GM12864 (cell line): ENCODE measurements around the gene ALPI.

Experiments used
- DNase-seq: peaks from one replicate; pipeline ENCODE4 v3.0.0-alpha.2; 2011; ENCODE audit warnings: low read depth
- H3K4me3 ChIP-seq: 2 replicates; pipeline ENCODE4 v1.5.1; 2011; ENCODE audit warnings: mild to moderate bottlenecking, low read depth, low read length, control low read depth
- TF ChIP-seq, protein P1 (sequence below): IDR thresholded peaks from 2 replicates; pipeline ENCODE4 v1.5.1; 2011; ENCODE audit warnings: low read depth, mild to moderate bottlenecking, moderate library complexity, low read length, control low read depth, inconsistent platforms; ENCODE audit errors: missing control alignments

The ALPI gene

DNA sequence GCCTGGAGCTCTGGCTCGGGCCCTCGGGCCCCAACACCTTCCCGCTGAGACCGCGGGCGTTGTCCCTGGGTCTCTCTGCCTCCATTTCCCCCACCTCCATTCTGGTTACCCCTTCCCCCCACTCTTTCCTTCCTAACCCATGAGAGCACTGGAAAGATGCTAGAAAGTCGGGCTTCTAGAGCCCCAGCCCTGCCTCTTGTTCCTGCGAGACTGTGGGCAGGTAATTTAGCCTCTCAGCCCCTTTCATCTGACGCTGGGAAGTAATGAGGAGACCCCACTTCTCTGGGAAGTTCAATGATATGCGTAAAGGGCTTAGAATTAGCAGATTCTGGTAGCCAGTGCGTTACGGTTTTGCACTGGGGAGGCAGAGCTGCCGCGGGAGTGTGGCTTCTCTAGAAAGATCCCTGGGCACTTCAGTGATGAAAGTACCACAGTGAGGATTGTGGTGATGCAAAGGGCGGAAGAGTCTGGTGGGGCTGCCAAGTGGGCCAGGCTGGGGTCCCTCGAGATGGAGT, 47.9 kb downstream of the ALPI start:
- DNase-seq: no peak
- no peak overlapping the region for H3K4me3 ChIP-seq
- TF ChIP-seq, protein P1, sequence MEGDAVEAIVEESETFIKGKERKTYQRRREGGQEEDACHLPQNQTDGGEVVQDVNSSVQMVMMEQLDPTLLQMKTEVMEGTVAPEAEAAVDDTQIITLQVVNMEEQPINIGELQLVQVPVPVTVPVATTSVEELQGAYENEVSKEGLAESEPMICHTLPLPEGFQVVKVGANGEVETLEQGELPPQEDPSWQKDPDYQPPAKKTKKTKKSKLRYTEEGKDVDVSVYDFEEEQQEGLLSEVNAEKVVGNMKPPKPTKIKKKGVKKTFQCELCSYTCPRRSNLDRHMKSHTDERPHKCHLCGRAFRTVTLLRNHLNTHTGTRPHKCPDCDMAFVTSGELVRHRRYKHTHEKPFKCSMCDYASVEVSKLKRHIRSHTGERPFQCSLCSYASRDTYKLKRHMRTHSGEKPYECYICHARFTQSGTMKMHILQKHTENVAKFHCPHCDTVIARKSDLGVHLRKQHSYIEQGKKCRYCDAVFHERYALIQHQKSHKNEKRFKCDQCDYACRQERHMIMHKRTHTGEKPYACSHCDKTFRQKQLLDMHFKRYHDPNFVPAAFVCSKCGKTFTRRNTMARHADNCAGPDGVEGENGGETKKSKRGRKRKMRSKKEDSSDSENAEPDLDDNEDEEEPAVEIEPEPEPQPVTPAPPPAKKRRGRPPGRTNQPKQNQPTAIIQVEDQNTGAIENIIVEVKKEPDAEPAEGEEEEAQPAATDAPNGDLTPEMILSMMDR: no peak

GRCh38 chr2:232504438-232504837, 48.5 kb downstream of the ALPI start:
- no peak for DNase-seq
- no peak overlapping the region for H3K4me3 ChIP-seq
- TF ChIP-seq, protein P1: no peak

DNA sequence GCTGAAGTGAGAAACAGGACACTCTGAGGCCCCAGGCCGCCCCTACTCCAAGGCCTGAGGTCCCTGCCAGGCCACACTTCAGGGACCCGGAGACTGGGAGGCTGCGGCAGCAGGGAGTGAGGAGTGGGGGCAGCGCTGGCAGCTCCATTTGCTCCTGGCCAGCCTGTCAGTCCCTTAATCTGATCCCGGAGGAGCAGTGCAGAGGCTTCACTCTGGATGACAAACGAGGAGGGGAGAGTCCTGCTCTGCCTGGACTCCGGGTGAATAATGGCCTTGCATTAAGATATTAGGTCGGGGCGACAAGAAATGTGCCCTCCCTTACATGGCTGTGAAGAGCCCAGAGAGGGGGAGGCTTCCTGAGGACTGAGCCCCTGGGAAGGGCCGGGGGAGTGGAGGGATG, 49.9 kb downstream of the ALPI start:
- H3K4me3 ChIP-seq: no peak overlapping the region
- TF ChIP-seq, protein P1: no peak
- no peak for DNase-seq

- TF ChIP-seq, protein P1: no peak
- DNase-seq: no peak
- H3K4me3 ChIP-seq: no peak overlapping the region
These were observed 50.8 kb downstream of the ALPI start for GRCh38 chr2:232506709-232507108.

DNA sequence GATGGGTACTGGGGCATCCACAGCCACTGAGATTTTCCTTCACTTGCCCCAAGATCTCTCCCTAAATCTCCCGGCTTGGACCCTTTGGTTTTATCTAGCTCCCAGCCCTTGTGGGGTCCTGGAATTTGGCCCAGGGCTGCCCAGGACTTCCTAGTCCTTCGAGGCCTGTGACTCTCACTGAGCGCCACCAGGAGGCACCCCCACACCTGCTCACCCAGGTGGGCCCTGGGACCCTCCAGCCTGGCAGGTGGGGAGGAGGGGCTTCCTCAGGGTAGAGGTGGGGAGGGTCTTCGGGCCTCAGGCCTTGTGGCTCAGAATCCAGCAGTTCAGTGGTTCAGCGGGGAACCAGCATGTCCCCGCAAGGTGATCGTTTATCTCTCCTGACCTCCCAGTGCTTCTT, 52.3 kb downstream of the ALPI start:
- TF ChIP-seq, protein P1: no peak
- no peak overlapping the region for H3K4me3 ChIP-seq
- no peak for DNase-seq
